H1 (cell line): ENCODE results near the gene HSD17B4.

Experiments
- CEBPB ChIP-seq: IDR thresholded peaks from 2 replicates; pipeline ENCODE4 v1.6.1; 2012; ENCODE audit warnings: low read depth, low read length
- CTBP2 ChIP-seq: IDR thresholded peaks from 2 replicates; pipeline ENCODE4 v1.7.0; 2011; ENCODE audit warnings: borderline replicate concordance, mild to moderate bottlenecking, moderate library complexity, mixed read lengths, low read length; ENCODE audit not compliant: insufficient read depth, insufficient read length
- EP300 ChIP-seq, 2 experiments: IDR thresholded peaks; 1 replicate in 1 of 2; 2 replicates in 1 of 2; pipeline ENCODE4 v1.6.1; 2011 to 2012; ENCODE audit warnings: low read depth in 2 of 2, low read length in 2 of 2, mild to moderate bottlenecking in 2 of 2, borderline replicate concordance in 1 of 2, inconsistent platforms in 1 of 2, moderate library complexity in 1 of 2
- POLR2A ChIP-seq, 2 experiments: IDR thresholded peaks; 1 replicate in 1 of 2; 2 replicates in 1 of 2; pipeline ENCODE4 v1.6.1; 2011; ENCODE audit warnings: low read depth in 2 of 2, low read length in 2 of 2, mild to moderate bottlenecking in 2 of 2; ENCODE audit errors: control extremely low read depth in 1 of 2
- POLR2AphosphoS5 ChIP-seq: IDR thresholded peaks from 2 replicates; pipeline ENCODE4 v1.6.1; 2011; ENCODE audit warnings: low read depth, low read length
- TAF1 ChIP-seq: IDR thresholded peaks from 2 replicates; pipeline ENCODE4 v1.6.1; 2011; ENCODE audit warnings: mild to moderate bottlenecking, low read depth, low read length

GRCh38 chr5:119420169-119420568 lies 32.1 kb upstream of the HSD17B4 start:
- TF ChIP-seq POLR2AphosphoS5 (no peak), EP300 (IDR thresholded peaks at IDR 0.05; ENCODE audit: borderline replicate concordance in 1 of 2, low read depth in 2 of 2, low read length in 2 of 2) (no peak), POLR2A (IDR thresholded peaks at IDR 0.05; ENCODE audit: control extremely low read depth in 1 of 2, low read depth in 2 of 2, low read length in 2 of 2) (no peak), TAF1 (no peak), CTBP2 (no peak), CEBPB (no peak)
